Caco-2 (cell line): ENCODE results near the gene PPFIBP1. TPM values are rescaled to one million over a fixed set of nuclear protein-coding genes. Genes with fewer than 3 reads are reported as not detected.
A peak's percentile ranks its signal among the peaks of the same experiment; 100 is the strongest.
"Not testable (repeated sequence)": the region's sequence is repeated elsewhere in the genome, so short reads cannot be mapped to it uniquely, and the experiment has no call there.

Experiments
- BruUV-seq: library from RNA; stranded (reverse); fragments of 400-500 nt; replicated peaks from 2 replicates; lab custom pipeline; 2021; lab: Mats Ljungman, UMichigan
- CTCF ChIA-PET: fragments of 300-600 bp; sonication (Branson Sonifier 250); formaldehyde crosslinking; loops from one replicate; lab custom pipeline; 2022; ENCODE audit warnings: antibody characterized with exemption; lab: Charles Lee
- POLR2A ChIA-PET: fragments of 300-600 bp; sonication (Branson Sonifier 250); formaldehyde crosslinking; loops from one replicate; lab custom pipeline; 2022; ENCODE audit warnings: antibody characterized with exemption; lab: Charles Lee
- DNase-seq, 2 experiments: peaks; one replicate each; pipeline versions ENCODE4 v3.0.0 to v3.0.0-alpha.2; 2020 to 2022
- H3K27me3 ChIP-seq: replicated peaks from 2 replicates; pipeline ENCODE4 v1.6.0; 2011; ENCODE audit warnings: low read length; ENCODE audit not compliant: control insufficient read depth, insufficient read depth
- H3K36me3 ChIP-seq: 2 replicates; pipeline ENCODE4 v1.5.1; 2011; ENCODE audit warnings: low read length; ENCODE audit not compliant: control insufficient read depth, insufficient read depth
- H3K4me1 ChIP-seq: fragments of 250-450 bp; sonication (Bioruptor Pico); 2 replicates; pipeline ENCODE4 v1.5.1; 2020; ENCODE audit warnings: mild to moderate bottlenecking
- H3K4me3 ChIP-seq: 2 replicates; pipeline ENCODE4 v1.5.1; 2011; ENCODE audit warnings: low read depth, mild to moderate bottlenecking, control low read depth, low read length
- H3K9me3 ChIP-seq: fragments of 250-450 bp; sonication (Bioruptor Pico); 2 replicates; pipeline ENCODE4 v1.5.1; 2020; ENCODE audit warnings: mild to moderate bottlenecking, moderate library complexity
- H3K27ac Mint-ChIP-seq: one replicate; pipeline ENCODE4 v1.8.0; 2022; ENCODE audit warnings: mixed read lengths; ENCODE audit not compliant: unreplicated experiment
- H3K27me3 Mint-ChIP-seq: one replicate; pipeline ENCODE4 v1.8.0; 2022; ENCODE audit warnings: mixed read lengths; ENCODE audit not compliant: insufficient read depth, unreplicated experiment
- H3K36me3 Mint-ChIP-seq: one replicate; pipeline ENCODE4 v1.8.0; 2022; ENCODE audit warnings: mild to moderate bottlenecking, mixed read lengths; ENCODE audit not compliant: insufficient read depth, unreplicated experiment
- H3K4me1 Mint-ChIP-seq: one replicate; pipeline ENCODE4 v1.8.0; 2022; ENCODE audit warnings: low read depth, mixed read lengths; ENCODE audit not compliant: unreplicated experiment
- H3K4me3 Mint-ChIP-seq: one replicate; pipeline ENCODE4 v1.8.0; 2022; ENCODE audit warnings: mild to moderate bottlenecking, moderate library complexity, mixed read lengths; ENCODE audit not compliant: unreplicated experiment
- H3K9me3 Mint-ChIP-seq: one replicate; pipeline ENCODE4 v1.8.0; 2022; ENCODE audit warnings: mixed read lengths; ENCODE audit not compliant: unreplicated experiment
- intact Hi-C: fragments of 100-400 bp; cut with micrococcal nuclease; formaldehyde crosslinking; loops from one replicate; pipeline ENCODE4 v1.10.0; 2022; ENCODE audit not compliant: unreplicated experiment
- total RNA-seq: library from RNA; stranded (reverse); gene quantifications from 2 replicates; pipeline ENCODE4 v1.2.3, GENCODE V29; 2022
- TF ChIP-seq, protein P1 (sequence below), 2 experiments: fragments of 200-600 bp in 1 of 2; IDR thresholded peaks; 1 replicate in 1 of 2; 2 replicates in 1 of 2; pipeline versions ENCODE4 v1.5.1 to v1.8.0; 2011 to 2022; ENCODE audit warnings: antibody characterized with exemption in 1 of 2, control low read depth in 1 of 2, inconsistent platforms in 1 of 2, low read depth in 1 of 2, low read length in 1 of 2, mild to moderate bottlenecking in 1 of 2, moderate library complexity in 1 of 2; ENCODE audit not compliant: insufficient read depth in 1 of 2, severe bottlenecking in 1 of 2, unreplicated experiment in 1 of 2

Gene PPFIBP1
- total RNA-seq, 1 experiment from 2014 or later: 109 TPM

DNA sequence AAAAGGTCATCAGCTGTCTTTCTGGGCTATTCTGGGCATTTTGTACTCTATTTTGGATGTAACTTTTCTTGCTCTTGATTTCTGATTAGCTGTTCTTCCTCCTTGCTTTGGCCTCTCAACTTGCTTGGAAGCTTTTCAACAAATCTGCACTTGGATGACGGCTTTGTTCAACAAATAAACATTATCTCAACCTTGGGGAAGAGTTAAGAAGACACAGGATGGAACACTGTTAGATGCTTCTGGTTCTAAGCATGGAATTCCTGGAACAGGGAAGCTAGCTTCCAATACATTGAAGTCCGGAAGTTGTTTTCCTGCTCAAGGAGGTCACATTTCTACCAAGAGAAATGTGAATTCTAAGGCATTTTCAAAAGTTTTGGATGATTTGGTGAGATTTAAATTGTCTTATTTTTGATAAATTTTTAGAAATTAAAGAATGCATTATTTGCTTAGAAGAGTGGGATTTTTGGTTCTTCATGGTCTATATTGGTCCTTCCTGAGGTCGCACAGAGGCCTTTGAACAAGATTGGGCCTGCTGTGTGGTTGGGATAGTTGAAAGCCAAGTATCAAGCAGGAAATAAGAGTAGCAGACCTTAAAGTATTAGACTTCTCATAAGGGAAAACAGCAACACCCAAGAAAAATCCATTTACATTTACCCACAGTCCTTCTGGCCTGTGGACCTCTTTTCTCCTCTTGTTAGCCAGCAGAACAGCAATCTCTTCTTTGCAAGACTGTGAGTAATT, 59.2 kb downstream of the PPFIBP1 start:
- no peaks in the 10 kb centered on the region for H3K9me3 Mint-ChIP-seq
- H3K27me3 ChIP-seq: no peaks in the 10 kb centered on the region
- no peak overlapping the region for H3K27ac Mint-ChIP-seq
- peaks cover 33% of the 10 kb centered on the region for H3K4me1 Mint-ChIP-seq
- H3K4me3 ChIP-seq: no peak overlapping the region
- POLR2A ChIA-PET: no interaction called here
- CTCF ChIA-PET: no interaction called here
- H3K4me1 ChIP-seq: no peaks in the 10 kb centered on the region
- intact Hi-C loops: no loop called here
- DNase-seq: no peak
- H3K9me3 ChIP-seq: no peaks in the 10 kb centered on the region
- no TSS peak for BruUV-seq
- H3K36me3 Mint-ChIP-seq: peaks cover 34% of the 10 kb centered on the region
- H3K4me3 Mint-ChIP-seq: no peak overlapping the region
- peaks cover 1% of the 10 kb centered on the region; the same call in 1 of the 2 replicates for H3K36me3 ChIP-seq
- H3K27me3 Mint-ChIP-seq: no peaks in the 10 kb centered on the region
- TF ChIP-seq, protein P1, sequence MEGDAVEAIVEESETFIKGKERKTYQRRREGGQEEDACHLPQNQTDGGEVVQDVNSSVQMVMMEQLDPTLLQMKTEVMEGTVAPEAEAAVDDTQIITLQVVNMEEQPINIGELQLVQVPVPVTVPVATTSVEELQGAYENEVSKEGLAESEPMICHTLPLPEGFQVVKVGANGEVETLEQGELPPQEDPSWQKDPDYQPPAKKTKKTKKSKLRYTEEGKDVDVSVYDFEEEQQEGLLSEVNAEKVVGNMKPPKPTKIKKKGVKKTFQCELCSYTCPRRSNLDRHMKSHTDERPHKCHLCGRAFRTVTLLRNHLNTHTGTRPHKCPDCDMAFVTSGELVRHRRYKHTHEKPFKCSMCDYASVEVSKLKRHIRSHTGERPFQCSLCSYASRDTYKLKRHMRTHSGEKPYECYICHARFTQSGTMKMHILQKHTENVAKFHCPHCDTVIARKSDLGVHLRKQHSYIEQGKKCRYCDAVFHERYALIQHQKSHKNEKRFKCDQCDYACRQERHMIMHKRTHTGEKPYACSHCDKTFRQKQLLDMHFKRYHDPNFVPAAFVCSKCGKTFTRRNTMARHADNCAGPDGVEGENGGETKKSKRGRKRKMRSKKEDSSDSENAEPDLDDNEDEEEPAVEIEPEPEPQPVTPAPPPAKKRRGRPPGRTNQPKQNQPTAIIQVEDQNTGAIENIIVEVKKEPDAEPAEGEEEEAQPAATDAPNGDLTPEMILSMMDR (IDR thresholded peaks at IDR 0.05; ENCODE audit: insufficient read depth in 1 of 2, low read depth in 1 of 2, low read length in 1 of 2, severe bottlenecking in 1 of 2, unreplicated experiment in 1 of 2): no peak

DNA sequence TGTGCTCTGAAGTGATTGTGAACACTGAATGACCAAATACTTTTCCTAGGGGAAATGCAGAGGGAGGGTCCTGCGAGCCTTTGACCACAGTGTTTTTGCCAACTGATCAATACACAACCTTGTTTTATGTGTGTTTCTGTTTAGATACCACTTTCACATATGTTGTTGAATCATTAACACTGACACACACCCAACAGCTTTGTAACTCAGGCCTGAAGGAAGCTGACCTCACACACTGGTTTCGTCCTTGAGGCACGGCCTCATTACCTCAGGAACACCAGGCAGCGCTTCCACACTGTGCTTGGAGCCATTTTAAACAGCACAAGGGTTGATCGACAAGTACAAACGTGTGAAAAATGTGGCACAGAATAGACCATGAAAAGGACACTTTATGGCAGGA, 60.0 kb downstream of the PPFIBP1 start:
- no peak overlapping the region for H3K27ac Mint-ChIP-seq
- TF ChIP-seq, protein P1 (IDR thresholded peaks at IDR 0.05; ENCODE audit: insufficient read depth in 1 of 2, low read depth in 1 of 2, low read length in 1 of 2, severe bottlenecking in 1 of 2, unreplicated experiment in 1 of 2): no peak
- H3K9me3 Mint-ChIP-seq: no peaks in the 10 kb centered on the region
- Histone ChIP-seq H3K9me3 (no peaks in the 10 kb centered on the region), H3K27me3 (no peaks in the 10 kb centered on the region), H3K36me3 (no peaks in the 10 kb centered on the region; the same call in 1 of the 2 replicates), H3K4me3 (no peak overlapping the region), H3K4me1 (0 out of 2 replicates have a peak, but pooled peaks cover 7% of the 10 kb centered on the region)
- H3K4me3 Mint-ChIP-seq: no peak overlapping the region
- DNase-seq: no peak
- peaks cover 33% of the 10 kb centered on the region for H3K4me1 Mint-ChIP-seq
- CTCF ChIA-PET: no interaction called here
- no peaks in the 10 kb centered on the region for H3K27me3 Mint-ChIP-seq
- intact Hi-C loops: no loop called here
- POLR2A ChIA-PET: no interaction called here
- BruUV-seq: no TSS peak
- peaks cover 28% of the 10 kb centered on the region for H3K36me3 Mint-ChIP-seq

DNA sequence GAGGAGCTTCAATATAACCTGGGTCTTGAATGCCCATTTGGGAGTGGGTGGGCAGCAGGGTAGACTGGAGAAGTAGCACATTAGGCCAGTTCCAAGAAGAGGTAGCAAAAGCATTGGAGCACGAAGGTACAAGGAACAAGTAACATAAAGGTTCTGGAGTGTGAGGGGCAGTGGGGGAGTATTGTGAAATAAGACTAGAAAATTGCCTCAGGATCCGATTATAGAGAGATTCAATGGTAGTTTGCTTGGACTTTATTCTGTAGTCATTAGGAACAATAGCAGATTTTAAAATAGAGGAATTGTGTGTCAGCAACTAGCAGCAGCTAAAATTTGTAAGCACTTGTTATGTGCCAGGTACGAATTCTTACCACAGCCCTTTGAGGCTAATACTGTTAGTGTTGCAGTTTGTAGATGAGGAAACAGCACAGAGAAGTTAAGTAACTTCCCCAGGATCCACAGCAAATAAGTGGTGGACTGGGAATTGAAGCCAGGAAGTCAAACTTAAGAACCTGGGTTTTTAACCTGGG, 61.8 kb downstream of the PPFIBP1 start:
- CTCF ChIA-PET: no interaction called here
- peaks cover 22% of the 10 kb centered on the region; the same call in 1 of the 2 replicates for H3K4me1 ChIP-seq
- TF ChIP-seq, protein P1 (IDR thresholded peaks at IDR 0.05; ENCODE audit: insufficient read depth in 1 of 2, low read depth in 1 of 2, low read length in 1 of 2, severe bottlenecking in 1 of 2, unreplicated experiment in 1 of 2): no peak
- Mint-ChIP-seq H3K27me3 (no peaks in the 10 kb centered on the region), H3K4me3 (no peak overlapping the region), H3K4me1 (peaks cover 38% of the 10 kb centered on the region), H3K9me3 (no peaks in the 10 kb centered on the region), H3K36me3 (peaks cover 22% of the 10 kb centered on the region), H3K27ac (peak overlapping the region; percentile 27)
- no TSS peak for BruUV-seq
- no peaks in the 10 kb centered on the region for H3K27me3 ChIP-seq
- POLR2A ChIA-PET: no interaction called here
- H3K9me3 ChIP-seq: no peaks in the 10 kb centered on the region
- DNase-seq: no peak
- intact Hi-C loops: no loop called here
- no peak overlapping the region for H3K4me3 ChIP-seq
- H3K36me3 ChIP-seq: no peaks in the 10 kb centered on the region

DNA sequence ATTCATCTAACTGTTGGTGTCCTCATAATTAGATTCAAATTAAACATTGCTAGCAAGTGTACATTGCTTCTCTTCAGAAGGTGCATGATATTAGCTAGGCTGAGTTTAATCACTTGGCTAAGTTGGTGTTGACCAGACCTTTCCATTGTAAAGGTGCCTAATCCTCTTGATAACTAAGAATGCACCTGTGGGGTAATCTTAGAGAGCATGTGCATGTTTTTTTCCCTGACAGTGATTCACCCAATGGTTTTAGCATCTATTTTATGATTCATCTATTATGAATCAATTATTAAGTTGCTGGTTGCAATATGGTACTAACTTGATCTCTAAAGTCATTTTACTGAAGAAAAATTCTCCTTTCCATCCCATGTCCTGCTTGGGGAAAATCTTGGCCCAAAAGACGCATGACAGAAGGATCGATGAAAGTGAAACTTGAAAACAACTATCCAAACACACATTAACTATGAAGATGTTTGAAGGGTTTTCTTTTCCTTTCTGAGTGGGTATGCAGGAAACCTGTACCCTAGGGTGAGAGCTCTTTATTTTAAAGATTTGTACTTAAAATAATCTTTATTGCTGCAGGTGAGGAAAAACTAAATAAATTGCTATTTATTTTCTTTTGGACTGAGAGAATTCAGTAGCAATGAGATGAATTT, 64.2 kb downstream of the PPFIBP1 start:
- DNase-seq, BruUV-seq, H3K9me3 ChIP-seq, H3K27me3 Mint-ChIP-seq, H3K4me3 ChIP-seq, H3K9me3 Mint-ChIP-seq, POLR2A ChIA-PET, H3K36me3 ChIP-seq, CTCF ChIA-PET, H3K4me3 Mint-ChIP-seq, intact Hi-C loops, H3K27me3 ChIP-seq: not testable (repeated sequence)
- Mint-ChIP-seq H3K27ac (peak overlapping the region; percentile 6), H3K36me3 (peaks cover 26% of the 10 kb centered on the region), H3K4me1 (peaks cover 33% of the 10 kb centered on the region)
- H3K4me1 ChIP-seq: peaks cover 25% of the 10 kb centered on the region; the same call in 1 of the 2 replicates
